ENCODE data around the gene ZNF532.

ZNF532 gene

DNA sequence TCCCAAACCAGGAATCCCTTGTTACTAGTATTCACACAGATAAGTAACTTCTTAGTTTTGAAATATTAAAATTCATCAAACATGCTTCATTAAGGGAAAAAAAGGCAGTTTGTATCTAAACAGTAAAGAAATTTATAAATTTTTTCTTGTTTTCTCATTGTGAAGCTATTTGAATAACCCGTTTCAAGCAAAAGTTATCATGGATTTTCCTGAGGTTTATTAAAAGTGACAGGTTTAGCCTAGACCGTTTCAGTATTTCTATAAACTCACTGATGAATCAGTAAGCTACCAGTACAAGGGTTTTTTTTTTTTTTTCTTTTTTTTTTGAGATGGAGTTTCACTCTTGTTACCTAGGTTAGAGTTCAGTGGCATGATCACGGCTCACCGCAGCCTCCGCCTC is 20.0 kb downstream of the ZNF532 start:
- Histone ChIP-seq H3K27ac (peak overlapping the region; percentile 17; the same call in 1 of the 2 replicates), H3K36me3 (ENCODE audit: insufficient read depth, low read length) (peaks cover 52% of the 10 kb centered on the region)
- no peak for DNase-seq (ENCODE audit: low read depth, low spot score)

GRCh38 chr18:58886431-58886830 is 21.8 kb downstream of the ZNF532 start:
- H3K9me3 ChIP-seq (ENCODE audit: low read depth, low read length): no peaks in the 10 kb centered on the region
- TF ChIP-seq POLR2AphosphoS5 (IDR thresholded peaks at IDR 0.05; ENCODE audit: borderline replicate concordance, low read depth, low read length): no peak
- no peak for TF ChIP-seq EZH2 (IDR thresholded peaks at IDR 0.05)
- TF ChIP-seq FOXP2 (optimal IDR thresholded peaks at IDR 0.05; ENCODE audit: control extremely low read depth, extremely low read length, insufficient read depth): no peak
- no peak for DNase-seq (ENCODE audit: low read depth, low spot score)
- H3K27ac ChIP-seq: peak overlapping the region; percentile 76; the same call in 1 of the 2 replicates
- peaks cover 48% of the 10 kb centered on the region for H3K36me3 ChIP-seq (ENCODE audit: insufficient read depth, low read length)
- no peak overlapping the region for H3K9ac ChIP-seq (ENCODE audit: insufficient read length)
- no peak overlapping the region for H3K4me3 ChIP-seq

More for the DNA sequence above, 20.0 kb downstream of the ZNF532 start:
- Histone ChIP-seq H3K9me3 (ENCODE audit: low read depth, low read length) (no peaks in the 10 kb centered on the region), H3K4me3 (no peak overlapping the region), H3K9ac (ENCODE audit: insufficient read length) (no peak overlapping the region)
- TF ChIP-seq EZH2 (IDR thresholded peaks at IDR 0.05): no peak
- no peak for TF ChIP-seq POLR2AphosphoS5 (IDR thresholded peaks at IDR 0.05; ENCODE audit: borderline replicate concordance, low read depth, low read length)
- TF ChIP-seq FOXP2 (optimal IDR thresholded peaks at IDR 0.05; ENCODE audit: control extremely low read depth, extremely low read length, insufficient read depth): no peak

GRCh38 chr18:58886864-58887612 is 22.4 kb downstream of the ZNF532 start:
- no peak for DNase-seq (ENCODE audit: low read depth, low spot score)
- no peak for TF ChIP-seq POLR2AphosphoS5 (IDR thresholded peaks at IDR 0.05; ENCODE audit: borderline replicate concordance, low read depth, low read length)
- TF ChIP-seq FOXP2 (optimal IDR thresholded peaks at IDR 0.05; ENCODE audit: control extremely low read depth, extremely low read length, insufficient read depth): no peak
- no peak for TF ChIP-seq EZH2 (IDR thresholded peaks at IDR 0.05)
- Histone ChIP-seq H3K36me3 (ENCODE audit: insufficient read depth, low read length) (peaks cover 47% of the 10 kb centered on the region), H3K9ac (ENCODE audit: insufficient read length) (no peak overlapping the region), H3K27ac (peak overlapping the region; percentile 76), H3K9me3 (ENCODE audit: low read depth, low read length) (no peaks in the 10 kb centered on the region), H3K4me3 (no peak overlapping the region)

GRCh38 chr18:58887613-58887963 is 22.9 kb downstream of the ZNF532 start:
- peak; percentile 18; the same call in 1 of the 2 replicates for TF ChIP-seq POLR2AphosphoS5 (IDR thresholded peaks at IDR 0.05; ENCODE audit: borderline replicate concordance, low read depth, low read length)
- TF ChIP-seq FOXP2 (optimal IDR thresholded peaks at IDR 0.05; ENCODE audit: control extremely low read depth, extremely low read length, insufficient read depth): no peak
- no peak overlapping the region for H3K9ac ChIP-seq (ENCODE audit: insufficient read length)
- peak overlapping the region; percentile 76 for H3K27ac ChIP-seq

DNA sequence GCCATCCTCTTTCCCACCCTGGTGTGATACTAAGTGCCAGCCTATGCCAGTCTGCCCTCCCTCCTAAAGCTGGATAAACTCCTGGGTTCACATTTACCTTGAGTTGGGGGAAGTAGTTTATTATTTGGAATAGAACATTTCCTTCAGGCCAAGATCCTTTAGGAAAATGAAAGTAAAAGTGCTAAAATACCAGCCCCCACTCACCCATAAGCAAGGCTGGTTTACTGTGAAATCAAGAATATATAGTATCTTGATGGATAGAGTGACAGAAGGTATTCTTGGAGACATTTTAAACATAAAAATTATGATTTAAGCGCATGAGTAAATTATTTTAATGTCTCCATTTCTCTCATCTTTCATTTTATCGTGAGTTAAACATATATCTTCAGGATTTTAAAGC is 27.1 kb downstream of the ZNF532 start:
- Histone ChIP-seq H3K9ac (ENCODE audit: insufficient read length) (peak overlapping the region; percentile 10), H3K36me3 (ENCODE audit: insufficient read depth, low read length) (peaks cover 34% of the 10 kb centered on the region), H3K27ac (no peak overlapping the region), H3K9me3 (ENCODE audit: low read depth, low read length) (no peaks in the 10 kb centered on the region), H3K4me3 (no peak overlapping the region)
- no peak for DNase-seq (ENCODE audit: low read depth, low spot score)
- TF ChIP-seq FOXP2 (optimal IDR thresholded peaks at IDR 0.05; ENCODE audit: control extremely low read depth, extremely low read length, insufficient read depth): no peak
- TF ChIP-seq EZH2 (IDR thresholded peaks at IDR 0.05): no peak
- TF ChIP-seq POLR2AphosphoS5 (IDR thresholded peaks at IDR 0.05; ENCODE audit: borderline replicate concordance, low read depth, low read length): no peak

More at GRCh38 chr18:58887613-58887963, 22.9 kb downstream of the ZNF532 start:
- Histone ChIP-seq H3K9me3 (ENCODE audit: low read depth, low read length) (no peaks in the 10 kb centered on the region), H3K36me3 (ENCODE audit: insufficient read depth, low read length) (peaks cover 48% of the 10 kb centered on the region), H3K4me3 (peak overlapping the region; percentile 40; the same call in 1 of the 2 replicates)
- DNase-seq (ENCODE audit: low read depth, low spot score): no peak

- Histone ChIP-seq H3K9ac (ENCODE audit: insufficient read length) (no peak overlapping the region), H3K4me3 (no peak overlapping the region), H3K27ac (no peak overlapping the region), H3K9me3 (ENCODE audit: low read depth, low read length) (no peaks in the 10 kb centered on the region), H3K36me3 (ENCODE audit: insufficient read depth, low read length) (peaks cover 31% of the 10 kb centered on the region)
- no peak for DNase-seq (ENCODE audit: low read depth, low spot score)
- TF ChIP-seq POLR2AphosphoS5 (IDR thresholded peaks at IDR 0.05; ENCODE audit: borderline replicate concordance, low read depth, low read length) (no peak), FOXP2 (optimal IDR thresholded peaks at IDR 0.05; ENCODE audit: control extremely low read depth, extremely low read length, insufficient read depth) (no peak), EZH2 (IDR thresholded peaks at IDR 0.05) (no peak)
Measured at GRCh38 chr18:58892488-58892887, 27.8 kb downstream of the ZNF532 start.

DNA sequence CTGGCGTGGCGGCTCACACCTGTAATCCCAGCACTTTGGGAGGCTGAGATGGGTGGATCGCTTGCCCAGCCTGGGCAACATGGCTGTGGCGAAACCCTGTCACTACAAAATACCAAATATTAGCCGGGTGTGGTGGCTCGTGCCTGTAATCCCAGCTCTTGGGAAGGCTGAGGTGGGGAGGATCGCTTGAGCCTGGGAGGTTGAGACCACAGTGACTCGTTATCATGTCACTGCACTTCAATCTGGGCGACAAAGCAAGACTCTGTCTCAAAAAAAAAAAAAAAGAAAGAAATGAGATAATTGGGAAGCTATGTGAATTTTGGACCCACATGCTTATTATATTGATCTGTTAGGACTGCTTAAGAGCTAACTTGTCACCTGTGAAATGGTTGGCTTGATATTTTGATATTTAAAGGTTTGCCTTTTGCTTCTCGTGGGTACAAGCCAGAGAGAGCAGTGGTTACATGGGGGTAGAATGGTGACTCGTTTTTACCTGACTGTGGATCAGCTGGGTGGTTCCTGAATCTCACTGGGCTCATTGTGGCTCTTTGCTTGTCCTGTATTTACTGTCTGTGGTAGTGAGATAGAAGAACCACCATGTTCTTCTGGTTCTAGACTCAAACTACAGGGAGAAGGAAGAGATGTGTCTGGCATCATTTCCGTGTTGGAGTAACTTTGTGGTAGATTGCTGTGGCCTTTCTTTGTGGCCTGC is 28.9 kb downstream of the ZNF532 start:
- Histone ChIP-seq H3K4me3 (no peak overlapping the region), H3K9ac (ENCODE audit: insufficient read length) (no peak overlapping the region), H3K9me3 (ENCODE audit: low read depth, low read length) (no peaks in the 10 kb centered on the region), H3K36me3 (ENCODE audit: insufficient read depth, low read length) (peaks cover 30% of the 10 kb centered on the region), H3K27ac (no peak overlapping the region)
- no peak for TF ChIP-seq FOXP2 (optimal IDR thresholded peaks at IDR 0.05; ENCODE audit: control extremely low read depth, extremely low read length, insufficient read depth)
- no peak for TF ChIP-seq EZH2 (IDR thresholded peaks at IDR 0.05)
- TF ChIP-seq POLR2AphosphoS5 (IDR thresholded peaks at IDR 0.05; ENCODE audit: borderline replicate concordance, low read depth, low read length): no peak
- DNase-seq (ENCODE audit: low read depth, low spot score): no peak

DNA sequence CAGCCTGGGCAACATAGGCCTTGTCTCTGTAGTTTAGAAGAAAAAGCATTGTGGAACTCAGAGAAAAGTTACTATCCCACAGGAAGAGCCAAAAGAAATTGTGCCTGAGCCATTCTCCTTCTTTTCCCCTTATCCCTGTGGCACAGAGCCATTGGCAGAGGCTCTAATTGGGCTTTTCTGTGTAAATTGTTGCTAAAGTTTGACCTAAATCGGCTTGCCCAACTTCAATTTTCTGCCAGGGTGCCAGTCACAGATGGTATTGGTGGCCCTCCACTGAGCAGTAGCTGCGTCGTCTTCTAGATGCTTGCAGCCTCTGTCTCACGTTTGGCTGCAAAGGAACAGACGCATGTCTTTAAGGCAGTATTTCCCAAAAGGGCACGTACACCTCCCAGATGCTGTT is 30.3 kb downstream of the ZNF532 start:
- Histone ChIP-seq H3K36me3 (ENCODE audit: insufficient read depth, low read length) (peaks cover 30% of the 10 kb centered on the region), H3K4me3 (no peak overlapping the region), H3K27ac (0 out of 2 replicates have a peak overlapping the region, but pooled peaks have one; percentile 4), H3K9ac (ENCODE audit: insufficient read length) (no peak overlapping the region), H3K9me3 (ENCODE audit: low read depth, low read length) (no peaks in the 10 kb centered on the region)
- no peak for DNase-seq (ENCODE audit: low read depth, low spot score)
- TF ChIP-seq EZH2 (IDR thresholded peaks at IDR 0.05) (no peak), POLR2AphosphoS5 (IDR thresholded peaks at IDR 0.05; ENCODE audit: borderline replicate concordance, low read depth, low read length) (no peak), FOXP2 (optimal IDR thresholded peaks at IDR 0.05; ENCODE audit: control extremely low read depth, extremely low read length, insufficient read depth) (no peak)

All from SK-N-MC (cell line).